ENCODE data around the gene PAN2.
"Not testable (repeated sequence)": the region's sequence is repeated elsewhere in the genome, so short reads cannot be mapped to it uniquely, and the experiment has no call there.

Gene PAN2, protein sequence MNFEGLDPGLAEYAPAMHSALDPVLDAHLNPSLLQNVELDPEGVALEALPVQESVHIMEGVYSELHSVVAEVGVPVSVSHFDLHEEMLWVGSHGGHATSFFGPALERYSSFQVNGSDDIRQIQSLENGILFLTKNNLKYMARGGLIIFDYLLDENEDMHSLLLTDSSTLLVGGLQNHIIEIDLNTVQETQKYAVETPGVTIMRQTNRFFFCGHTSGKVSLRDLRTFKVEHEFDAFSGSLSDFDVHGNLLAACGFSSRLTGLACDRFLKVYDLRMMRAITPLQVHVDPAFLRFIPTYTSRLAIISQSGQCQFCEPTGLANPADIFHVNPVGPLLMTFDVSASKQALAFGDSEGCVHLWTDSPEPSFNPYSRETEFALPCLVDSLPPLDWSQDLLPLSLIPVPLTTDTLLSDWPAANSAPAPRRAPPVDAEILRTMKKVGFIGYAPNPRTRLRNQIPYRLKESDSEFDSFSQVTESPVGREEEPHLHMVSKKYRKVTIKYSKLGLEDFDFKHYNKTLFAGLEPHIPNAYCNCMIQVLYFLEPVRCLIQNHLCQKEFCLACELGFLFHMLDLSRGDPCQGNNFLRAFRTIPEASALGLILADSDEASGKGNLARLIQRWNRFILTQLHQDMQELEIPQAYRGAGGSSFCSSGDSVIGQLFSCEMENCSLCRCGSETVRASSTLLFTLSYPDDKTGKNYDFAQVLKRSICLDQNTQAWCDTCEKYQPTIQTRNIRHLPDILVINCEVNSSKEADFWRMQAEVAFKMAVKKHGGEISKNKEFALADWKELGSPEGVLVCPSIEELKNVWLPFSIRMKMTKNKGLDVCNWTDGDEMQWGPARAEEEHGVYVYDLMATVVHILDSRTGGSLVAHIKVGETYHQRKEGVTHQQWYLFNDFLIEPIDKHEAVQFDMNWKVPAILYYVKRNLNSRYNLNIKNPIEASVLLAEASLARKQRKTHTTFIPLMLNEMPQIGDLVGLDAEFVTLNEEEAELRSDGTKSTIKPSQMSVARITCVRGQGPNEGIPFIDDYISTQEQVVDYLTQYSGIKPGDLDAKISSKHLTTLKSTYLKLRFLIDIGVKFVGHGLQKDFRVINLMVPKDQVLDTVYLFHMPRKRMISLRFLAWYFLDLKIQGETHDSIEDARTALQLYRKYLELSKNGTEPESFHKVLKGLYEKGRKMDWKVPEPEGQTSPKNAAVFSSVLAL

GRCh38 chr12:56333679-56334489, at the start of gene PAN2:
TSS of gene PAN2 (minus strand) at chr12:56334000. CDS start at chr12:56333094, 906 bp downstream.
- DNase-seq: peak; percentile 90

DNA sequence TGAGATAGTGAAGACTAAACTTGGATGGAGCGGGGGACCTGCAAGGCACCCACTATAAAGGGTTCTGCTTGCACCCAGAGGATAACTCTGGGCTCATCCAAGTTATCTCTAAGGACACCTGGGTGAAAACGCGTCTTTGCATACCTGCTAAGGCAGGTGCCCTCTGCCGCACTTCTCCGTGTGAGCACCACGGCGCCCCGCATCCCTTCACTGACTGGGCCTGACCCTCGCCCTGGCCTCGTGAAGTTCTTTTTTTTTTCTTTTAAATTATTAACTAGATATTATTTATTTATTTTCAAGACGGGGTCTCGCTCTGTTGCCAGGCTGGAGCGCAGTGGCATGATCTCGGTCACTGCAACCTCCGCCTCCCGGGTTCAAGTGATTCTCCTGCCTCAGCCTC, 48.8 kb upstream of the PAN2 start:
- DNase-seq: no peak

DNA sequence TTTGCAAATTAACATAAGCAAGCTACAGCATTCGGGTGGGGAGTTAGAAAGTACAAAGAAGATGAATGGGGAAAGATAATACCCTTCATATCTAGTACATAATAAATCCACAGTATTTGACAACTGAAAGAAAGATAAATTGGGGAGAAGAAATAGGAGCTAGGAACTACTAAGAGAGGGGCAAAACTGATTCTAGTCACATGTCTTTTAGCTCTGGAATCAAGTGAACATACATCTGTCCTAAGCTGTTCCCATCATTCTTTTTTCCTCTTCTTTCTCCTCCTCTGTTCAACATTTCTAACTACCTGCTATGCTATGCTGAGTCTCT, 44.2 kb upstream of the PAN2 start:
- no peak for DNase-seq

DNA sequence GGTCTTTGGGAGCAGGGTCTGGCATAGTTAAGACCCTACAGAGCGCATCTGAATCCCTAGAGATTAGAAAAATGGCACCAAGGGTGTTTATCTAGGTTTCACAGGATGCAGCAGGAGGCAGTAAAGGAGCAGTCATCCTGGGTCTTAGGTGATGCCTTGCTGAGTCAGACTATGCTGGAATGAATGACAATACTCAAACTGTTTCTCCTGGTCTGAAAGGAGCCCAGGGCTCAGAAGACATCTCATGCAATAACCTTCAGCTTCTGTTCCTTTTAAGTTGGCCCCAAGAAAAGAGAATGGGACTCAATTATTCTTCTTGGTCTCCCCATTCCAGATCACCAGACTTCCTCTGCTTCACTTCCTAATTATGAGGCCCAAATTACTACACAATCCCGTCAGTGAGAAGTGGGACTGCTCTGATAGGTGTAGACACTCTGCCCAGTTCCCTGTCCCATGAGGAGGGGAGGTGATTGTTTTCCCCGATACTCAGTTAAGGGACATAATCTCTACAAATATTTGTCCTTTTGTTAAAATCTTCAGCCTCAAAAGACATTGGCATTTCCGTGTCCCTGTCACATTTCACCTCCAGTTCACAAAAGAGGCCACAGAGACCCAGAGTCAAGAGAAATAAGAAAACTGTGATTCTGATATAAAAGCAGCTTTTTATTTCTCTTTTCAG, 43.6 kb upstream of the PAN2 start:
- no peak for DNase-seq

DNA sequence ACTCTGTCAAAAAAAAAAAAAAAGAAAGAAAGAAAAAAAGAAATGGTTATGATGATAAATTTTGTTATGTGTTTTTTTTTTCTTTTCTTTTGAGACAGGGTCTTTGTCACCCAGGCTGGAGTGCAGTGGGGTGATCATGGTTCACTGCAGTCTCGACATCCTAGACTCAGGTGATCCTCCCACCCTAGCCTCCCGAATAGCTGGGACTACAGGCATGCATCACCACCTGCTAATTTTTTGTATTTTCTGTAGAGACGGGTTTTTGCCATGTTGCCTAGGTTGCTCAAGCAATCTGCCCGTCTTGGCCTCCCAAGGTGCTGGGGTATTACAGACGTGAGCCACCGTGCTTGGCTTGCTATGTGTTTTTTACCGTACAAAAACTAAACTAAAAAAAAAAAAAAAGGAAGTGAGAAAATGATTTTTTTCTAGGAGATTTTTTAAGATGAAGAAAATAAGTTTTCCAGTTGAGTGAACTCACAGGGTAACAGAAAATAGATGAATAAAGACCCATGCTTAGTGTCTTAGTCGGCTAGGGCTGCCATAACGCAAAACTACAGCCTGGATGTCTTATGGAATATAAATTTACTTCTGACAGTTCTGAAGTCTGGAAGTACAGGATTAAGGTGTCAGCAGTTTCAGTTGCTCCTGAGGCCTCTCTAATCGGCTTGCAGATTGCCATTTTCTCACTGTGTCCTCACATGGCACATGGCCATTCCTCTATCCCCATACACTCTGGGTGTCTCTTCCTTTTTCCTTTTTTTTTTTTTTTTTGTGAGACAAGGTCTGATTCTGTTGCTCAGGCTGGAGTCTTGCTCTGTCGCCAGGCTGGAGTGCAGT, 42.0 kb upstream of the PAN2 start:
- DNase-seq: no peak

DNA sequence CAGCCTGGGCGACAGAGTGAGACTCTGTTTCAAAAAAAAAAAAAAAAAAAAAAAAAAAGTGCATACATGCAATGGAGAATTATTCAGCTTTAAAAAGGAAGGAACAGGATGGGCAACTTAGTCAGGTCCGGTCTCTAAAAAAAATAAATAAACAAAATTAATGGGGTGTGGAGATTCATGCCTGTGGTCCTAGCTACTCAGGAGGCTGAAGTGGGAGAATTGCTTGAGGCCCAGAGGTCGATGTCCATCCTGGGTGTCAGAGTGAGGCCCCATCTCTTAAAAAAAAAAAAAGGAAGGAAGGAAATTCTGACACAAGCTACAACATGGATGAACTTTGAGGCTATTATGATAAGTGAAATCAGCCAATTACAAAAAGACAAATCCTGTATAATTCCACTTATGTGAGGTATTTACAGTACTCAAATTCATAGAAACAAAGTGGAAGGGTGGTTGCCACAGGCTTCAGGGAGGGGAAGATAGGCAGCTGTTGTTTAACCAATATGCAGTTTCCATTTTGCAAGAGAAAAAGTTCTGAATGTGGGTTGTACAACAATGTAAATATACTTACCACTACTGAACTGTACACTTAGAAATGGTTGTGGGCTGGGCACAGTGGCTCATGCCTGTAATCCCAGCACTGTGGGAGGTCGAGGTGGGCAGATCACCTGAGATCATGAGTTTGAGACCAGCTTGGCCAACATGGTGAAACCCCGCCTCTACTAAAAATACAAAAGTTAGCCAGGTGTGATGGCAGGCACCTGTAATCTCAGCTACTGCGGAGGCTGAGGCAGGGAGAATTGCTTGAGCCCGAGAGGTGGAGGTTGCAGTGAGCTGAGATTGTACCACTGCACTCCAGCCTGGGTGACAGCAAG, 41.2 kb upstream of the PAN2 start:
- no peak for DNase-seq

GRCh38 chr12:56373515-56373914, 39.7 kb upstream of the PAN2 start:
- no peak for DNase-seq

GRCh38 chr12:56366948-56367347, 33.1 kb upstream of the PAN2 start:
- no peak for DNase-seq

DNA sequence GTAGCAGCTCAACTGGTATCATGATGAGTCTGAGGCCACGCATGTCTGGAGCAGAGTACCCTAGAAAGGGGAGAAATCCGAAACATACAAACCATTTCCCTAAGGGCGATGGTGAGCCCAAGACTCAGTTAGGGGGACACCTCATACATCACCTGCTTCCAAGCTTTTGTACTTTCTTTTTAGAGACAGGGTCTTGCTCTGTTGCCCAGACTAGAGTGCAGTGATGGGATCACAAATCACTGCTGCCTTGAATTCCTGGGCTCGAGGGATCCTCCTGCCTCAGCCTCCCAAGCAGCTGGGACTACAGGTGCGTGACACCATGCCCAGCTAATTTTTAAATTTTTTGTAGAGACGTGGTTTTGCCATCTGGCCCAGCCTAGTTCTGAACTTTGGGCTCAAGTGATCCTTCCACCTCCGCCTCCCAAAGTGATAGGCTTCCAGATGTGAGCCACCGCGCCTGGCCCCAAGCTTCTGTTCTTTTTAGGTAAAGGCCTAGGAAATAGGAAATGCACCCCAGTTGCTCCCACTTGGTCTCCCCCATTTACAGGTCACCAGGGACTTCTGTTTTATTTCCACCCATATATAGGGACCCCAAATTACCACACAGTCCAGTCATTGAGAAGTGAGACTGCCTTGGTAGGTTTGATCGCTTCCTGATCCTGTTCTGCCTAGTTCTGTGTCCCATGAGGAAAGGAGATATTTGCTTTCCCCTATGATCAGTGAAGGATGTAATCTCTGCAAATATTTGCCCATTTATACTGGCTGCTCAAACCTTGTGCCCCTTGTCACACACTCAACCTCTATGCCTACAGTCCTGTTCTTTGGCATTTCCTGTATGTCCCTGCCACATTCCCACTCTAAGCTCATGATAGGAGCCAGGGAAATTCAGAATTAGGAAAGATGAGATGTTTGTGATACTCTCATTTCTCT, 28.6 kb upstream of the PAN2 start, which contains the start of gene APOF:
APOF (minus strand) TSS at position 728 of the 930 bp plus-strand sequence; CDS start at position 616, 112 bp downstream.
- no peak for DNase-seq

DNA sequence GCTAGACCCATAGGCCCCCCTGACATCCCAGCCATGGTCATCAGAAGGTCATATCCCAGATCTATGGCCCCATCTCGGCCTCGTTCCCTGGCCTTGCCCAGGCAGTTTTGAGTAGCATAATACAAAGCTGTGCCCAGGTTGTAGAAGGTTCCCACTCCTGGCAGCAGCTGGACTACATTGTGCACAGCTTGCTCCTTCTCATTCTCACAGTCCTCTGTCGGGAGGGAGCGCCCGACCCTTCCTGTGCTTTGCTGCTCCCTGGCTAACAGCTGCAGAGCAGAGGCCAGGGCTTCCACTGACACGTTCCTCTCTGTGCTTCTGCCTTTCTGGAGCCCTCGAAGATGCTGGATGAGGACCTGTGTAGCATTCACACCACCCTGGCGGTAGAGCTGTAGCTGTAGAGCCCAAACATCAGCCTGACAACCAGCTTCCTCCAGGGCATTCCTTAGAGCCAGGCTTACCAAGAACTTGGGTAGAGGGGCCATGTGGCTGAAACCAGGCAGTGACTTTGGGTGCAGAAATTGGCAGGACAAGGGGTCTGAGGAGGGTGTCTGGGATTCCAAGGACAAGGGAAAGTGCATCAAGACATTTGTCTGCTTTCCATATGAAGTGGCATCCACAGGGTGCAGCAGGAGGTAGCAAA, 27.8 kb upstream of the PAN2 start:
- DNase-seq: no peak

GRCh38 chr12:56359851-56360767, 26.3 kb upstream of the PAN2 start, which contains the start of gene STAT2:
TSS of gene STAT2 (minus strand) at chr12:56360107. CDS start at chr12:56356571, 3,536 bp downstream.
- DNase-seq: peak; percentile 98

DNA sequence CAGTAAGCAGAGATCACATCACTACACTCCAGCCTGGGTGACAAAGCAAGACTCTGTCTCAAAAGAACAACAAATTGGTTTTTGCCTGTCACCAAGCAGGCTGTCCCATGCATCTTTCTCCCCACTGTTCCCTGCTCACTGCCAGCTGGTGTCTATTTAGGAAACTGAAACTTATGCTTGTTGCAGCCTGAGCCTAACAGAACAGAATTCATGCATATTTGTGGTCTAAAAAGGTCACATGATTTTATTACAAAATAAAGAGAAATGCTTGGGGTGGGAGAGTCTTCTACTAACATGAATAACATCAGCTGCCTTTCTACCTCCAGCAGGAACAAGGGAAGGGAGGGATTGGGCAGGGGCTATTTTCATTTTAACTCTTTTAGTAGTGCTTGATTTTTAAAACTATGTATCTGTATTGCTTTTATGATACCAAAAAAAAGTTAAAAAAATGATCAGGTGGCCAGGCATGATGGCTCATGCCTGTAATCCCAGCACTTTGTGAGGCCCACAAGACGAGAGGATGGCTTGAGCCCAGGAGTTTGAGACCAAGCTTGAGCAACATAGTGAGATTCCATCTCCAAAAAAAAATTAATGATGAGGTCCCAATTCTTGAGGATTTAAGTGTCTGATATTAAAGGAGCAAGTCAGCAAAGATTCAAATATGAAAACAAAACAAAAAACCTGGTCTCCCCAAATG, 25.2 kb upstream of the PAN2 start:
- no peak for DNase-seq

GRCh38 chr12:56351325-56351724, 17.5 kb upstream of the PAN2 start:
- no peak for DNase-seq

- DNase-seq: no peak
These were observed 16.9 kb upstream of the PAN2 start for GRCh38 chr12:56350662-56351061.

DNA sequence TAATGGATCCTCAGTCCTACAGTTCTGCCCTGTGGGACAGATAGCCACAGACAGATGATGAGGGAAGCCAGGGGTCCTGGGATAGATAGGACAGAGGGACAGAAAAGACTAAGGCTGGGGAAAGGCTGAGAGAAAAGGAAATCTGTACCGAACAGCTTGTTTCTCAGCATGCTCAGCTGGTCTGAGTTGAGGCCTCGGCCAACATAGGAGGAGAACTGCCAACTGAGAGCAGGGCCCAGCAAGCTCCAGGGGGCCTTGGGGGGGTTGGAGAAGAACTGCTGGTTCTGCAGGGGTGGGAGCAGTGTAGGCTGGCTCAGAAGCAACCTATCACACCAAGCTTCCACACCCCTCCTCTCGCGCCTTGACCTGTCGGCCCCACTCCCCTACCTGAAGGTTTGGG, 15.0 kb upstream of the PAN2 start:
- no peak for DNase-seq

- DNase-seq: not testable (repeated sequence)
These were observed 13.5 kb upstream of the PAN2 start for GRCh38 chr12:56347255-56347654.

All from stimulated activated CD4-positive, alpha-beta T cell treated with anti-CD3 and anti-CD28 coated beads, Interleukin-4, amount 100 ng/mL, for 1 hour (primary cell).